Lower lobe of right lung (tissue), 2 donors: ENCODE measurements around the gene BHLHE23. TPM values are rescaled to one million over a fixed set of nuclear protein-coding genes. Genes with fewer than 3 reads are reported as not detected.

ENCODE experiments used
- ATAC-seq, 2 donors: fragments of 200-7000 bp; cut with Tn5 transposase; one replicate each; pipeline ENCODE4 v1.9.1; 2020 to 2022; ENCODE audit warnings: mild to moderate bottlenecking in 2 of 2, moderate library complexity in 2 of 2
- DNase-seq: peaks from one replicate; pipeline ENCODE4 v3.0.0-alpha.2; 2020
- H3K27ac ChIP-seq: fragments of 200-600 bp; one replicate; pipeline ENCODE4 v1.8.0; 2022
- H3K27me3 ChIP-seq: fragments of 200-600 bp; one replicate; pipeline ENCODE4 v1.8.0; 2022; ENCODE audit warnings: low read depth
- H3K36me3 ChIP-seq: fragments of 200-600 bp; one replicate; pipeline ENCODE4 v1.8.0; 2022; ENCODE audit warnings: mild to moderate bottlenecking
- H3K4me1 ChIP-seq: fragments of 200-600 bp; one replicate; pipeline ENCODE4 v1.8.0; 2022
- H3K4me3 ChIP-seq: fragments of 200-600 bp; one replicate; pipeline ENCODE4 v1.8.0; 2022; ENCODE audit warnings: mild to moderate bottlenecking
- H3K9me3 ChIP-seq: fragments of 200-600 bp; one replicate; pipeline ENCODE4 v1.8.0; 2022
- CTCF ChIP-seq: fragments of 200-600 bp; IDR thresholded peaks from one replicate; pipeline ENCODE4 v1.8.0; 2022; ENCODE audit warnings: antibody characterized with exemption, mild to moderate bottlenecking
- intact Hi-C: fragments of 100-400 bp; cut with DNase I; formaldehyde crosslinking; loops from one replicate; pipeline ENCODE4 v1.11.0; 2022
- total RNA-seq: library from RNA; stranded (reverse); fragmentation: NEBNext Ultra II Directional; extraction: Animal tissue kit (Norgen Biotek cat#: 25700); gene quantifications from one replicate; pipeline ENCODE4 v1.2.1, GENCODE V29; 2021
- donor health status: DM: no; HTN: yes; CAD: no; lungs with severe emphysema.

BHLHE23 gene
- total RNA-seq, 1 donor from 2014 or later: not detected

GRCh38 chr20:63025534-63026331 is 19.0 kb upstream of the BHLHE23 start:
- Histone ChIP-seq H3K36me3 (no peaks in the 10 kb centered on the region), H3K9me3 (no peaks in the 10 kb centered on the region), H3K4me3 (no peak overlapping the region), H3K27ac (no peak overlapping the region), H3K27me3 (peaks cover 88% of the 10 kb centered on the region), H3K4me1 (peaks cover 8% of the 10 kb centered on the region)
- no peak for TF ChIP-seq CTCF
- DNase-seq (peak; percentile 60), ATAC-seq (no peak)
- intact Hi-C loops: no loop called here

GRCh38 chr20:63024573-63025392 is 18.0 kb upstream of the BHLHE23 start:
- peaks cover 8% of the 10 kb centered on the region for H3K4me1 ChIP-seq
- intact Hi-C loops: no loop called here
- H3K27ac ChIP-seq: no peak overlapping the region
- H3K4me3 ChIP-seq: no peak overlapping the region
- no peaks in the 10 kb centered on the region for H3K9me3 ChIP-seq
- H3K36me3 ChIP-seq: no peaks in the 10 kb centered on the region
- peak; percentile 30 for DNase-seq
- TF ChIP-seq CTCF: no peak
- peaks cover 86% of the 10 kb centered on the region for H3K27me3 ChIP-seq
- ATAC-seq: no peak

GRCh38 chr20:63023936-63024571 is 17.3 kb upstream of the BHLHE23 start:
- Histone ChIP-seq H3K36me3 (no peaks in the 10 kb centered on the region), H3K4me1 (peaks cover 8% of the 10 kb centered on the region), H3K9me3 (no peaks in the 10 kb centered on the region), H3K27ac (no peak overlapping the region), H3K4me3 (no peak overlapping the region), H3K27me3 (peaks cover 87% of the 10 kb centered on the region)
- TF ChIP-seq CTCF: no peak
- ATAC-seq (no peak), DNase-seq (peak; percentile 16)
- intact Hi-C loops: no loop called here

GRCh38 chr20:63023071-63023935 is 16.5 kb upstream of the BHLHE23 start:
- H3K4me3 ChIP-seq: no peak overlapping the region
- H3K4me1 ChIP-seq: peaks cover 8% of the 10 kb centered on the region
- intact Hi-C loops: no loop called here
- no peak for TF ChIP-seq CTCF
- H3K27ac ChIP-seq: no peak overlapping the region
- peak; percentile 41 for DNase-seq
- no peaks in the 10 kb centered on the region for H3K36me3 ChIP-seq
- H3K9me3 ChIP-seq: no peaks in the 10 kb centered on the region
- peaks cover 85% of the 10 kb centered on the region for H3K27me3 ChIP-seq
- ATAC-seq: no peak

- no peak for ATAC-seq
- peak; percentile 38 for DNase-seq
- Histone ChIP-seq H3K4me1 (peaks cover 8% of the 10 kb centered on the region), H3K27ac (no peak overlapping the region), H3K4me3 (no peak overlapping the region), H3K9me3 (no peaks in the 10 kb centered on the region), H3K27me3 (peaks cover 85% of the 10 kb centered on the region), H3K36me3 (no peaks in the 10 kb centered on the region)
- no peak for TF ChIP-seq CTCF
- intact Hi-C loops: no loop called here
Measured at GRCh38 chr20:63022501-63022900, 15.7 kb upstream of the BHLHE23 start.
